Naive thymus-derived CD4-positive, alpha-beta T cell (primary cell): ENCODE results near the gene GAS7. TPM values are rescaled to one million over a fixed set of nuclear protein-coding genes. Genes with fewer than 3 reads are reported as not detected.
"Not testable (repeated sequence)": the region's sequence is repeated elsewhere in the genome, so short reads cannot be mapped to it uniquely, and the experiment has no call there.

ENCODE experiments used
- ATAC-seq: fragments of 150-1000 bp; cut with Tn5 transposase; 2 replicates; pipeline ENCODE4 v1.10.0; 2021; ENCODE audit warnings: mild to moderate bottlenecking, moderate library complexity
- CTCF ChIA-PET: fragments of 350-600 bp; sonication (Branson Sonifier 250); formaldehyde crosslinking; loops from one replicate; lab custom pipeline; 2021; ENCODE audit warnings: antibody characterized with exemption; lab: Charles Lee
- POLR2A ChIA-PET: fragments of 350-600 bp; sonication (Branson Sonifier 250); formaldehyde crosslinking; loops from one replicate; lab custom pipeline; 2021; ENCODE audit warnings: antibody characterized with exemption, inconsistent platforms; lab: Charles Lee
- DNase-seq, 9 donors: peaks; one replicate each; pipeline versions ENCODE4 v3.0.0 to v3.0.0-alpha.2; 2020 to 2022; ENCODE audit warnings: mixed read lengths in 1 of 9
- H3K27ac ChIP-seq: one replicate; pipeline ENCODE4 v1.7.0; 2013; ENCODE audit warnings: mild to moderate bottlenecking, low read depth, low read length, moderate library complexity
- H3K27me3 ChIP-seq, 2 donors: one replicate each; pipeline ENCODE4 v1.7.0; 2013; ENCODE audit warnings: low read length in 2 of 2, mild to moderate bottlenecking in 2 of 2, moderate library complexity in 2 of 2; ENCODE audit not compliant: control insufficient read depth in 2 of 2, insufficient read depth in 2 of 2
- H3K36me3 ChIP-seq, 3 experiments: 1 replicate in 2 of 3; 2 replicates in 1 of 3; pipeline ENCODE4 v1.7.0; 2013; ENCODE audit warnings: low read length in 3 of 3, mild to moderate bottlenecking in 3 of 3, moderate library complexity in 1 of 3; ENCODE audit not compliant: insufficient read depth in 3 of 3, control insufficient read depth in 2 of 3
- H3K4me1 ChIP-seq, 2 donors: one replicate each; pipeline ENCODE4 v1.7.0; 2013; ENCODE audit warnings: low read length in 2 of 2, mild to moderate bottlenecking in 2 of 2, moderate library complexity in 1 of 2; ENCODE audit not compliant: control insufficient read depth in 2 of 2, insufficient read depth in 2 of 2
- H3K4me3 ChIP-seq: 2 replicates; pipeline ENCODE4 v1.7.0; 2013; ENCODE audit warnings: mild to moderate bottlenecking, low read length
- H3K9me3 ChIP-seq, 3 experiments: 1 replicate in 2 of 3; 2 replicates in 1 of 3; pipeline ENCODE4 v1.7.0; 2013; ENCODE audit warnings: low read length in 3 of 3; ENCODE audit not compliant: control insufficient read depth in 2 of 3
- H3K27ac Mint-ChIP-seq, 9 donors: one replicate each; pipeline ENCODE4 v1.8.0; 2020 to 2022; ENCODE audit warnings: mixed read lengths in 9 of 9, mild to moderate bottlenecking in 8 of 9, moderate library complexity in 5 of 9, inconsistent platforms in 2 of 9
- H3K27me3 Mint-ChIP-seq, 5 donors: one replicate each; pipeline ENCODE4 v1.8.0; 2021 to 2022; ENCODE audit warnings: mixed read lengths in 5 of 5, mild to moderate bottlenecking in 1 of 5
- H3K36me3 Mint-ChIP-seq, 5 donors: one replicate each; pipeline ENCODE4 v1.8.0; 2020 to 2022; ENCODE audit warnings: mixed read lengths in 5 of 5, mild to moderate bottlenecking in 3 of 5, inconsistent platforms in 1 of 5
- H3K4me1 Mint-ChIP-seq, 7 donors: one replicate each; pipeline ENCODE4 v1.8.0; 2020 to 2022; ENCODE audit warnings: mixed read lengths in 7 of 7, mild to moderate bottlenecking in 3 of 7, inconsistent platforms in 1 of 7
- H3K4me3 Mint-ChIP-seq, 10 donors: one replicate each; pipeline ENCODE4 v1.8.0; 2020 to 2022; ENCODE audit warnings: mild to moderate bottlenecking in 10 of 10, mixed read lengths in 10 of 10, moderate library complexity in 6 of 10, inconsistent platforms in 2 of 10
- H3K9me3 Mint-ChIP-seq, 11 donors: one replicate each; pipeline ENCODE4 v1.8.0; 2020 to 2022; ENCODE audit warnings: mixed read lengths in 11 of 11, mild to moderate bottlenecking in 4 of 11, inconsistent platforms in 1 of 11, moderate library complexity in 1 of 11
- intact Hi-C, 2 donors: fragments of 100-400 bp; cut with micrococcal nuclease; formaldehyde crosslinking; loops; one replicate each; pipeline ENCODE4 v1.15.1; 2023
- polyA plus RNA-seq, 2 donors: library from polyadenylated mRNA; unstranded; fragments of 300-500 nt; fragmentation: Illumina TruSeq; gene quantifications; one replicate each; pipeline ENCODE4 v1.2.3, GENCODE V29; 2021
- total RNA-seq, 6 experiments: library from RNA in 5 of 6; stranded (reverse) in 5 of 6; gene quantifications; 1 replicate in 5 of 6; 2 replicates in 1 of 6; pipeline ENCODE4 v1.2.3 and lab custom pipeline; 2021 to 2026

GAS7 gene
- total and polyA plus RNA-seq, 7 experiments from 2014 or later, result 0.09 to 54.3 (median 3.3) TPM

DNA sequence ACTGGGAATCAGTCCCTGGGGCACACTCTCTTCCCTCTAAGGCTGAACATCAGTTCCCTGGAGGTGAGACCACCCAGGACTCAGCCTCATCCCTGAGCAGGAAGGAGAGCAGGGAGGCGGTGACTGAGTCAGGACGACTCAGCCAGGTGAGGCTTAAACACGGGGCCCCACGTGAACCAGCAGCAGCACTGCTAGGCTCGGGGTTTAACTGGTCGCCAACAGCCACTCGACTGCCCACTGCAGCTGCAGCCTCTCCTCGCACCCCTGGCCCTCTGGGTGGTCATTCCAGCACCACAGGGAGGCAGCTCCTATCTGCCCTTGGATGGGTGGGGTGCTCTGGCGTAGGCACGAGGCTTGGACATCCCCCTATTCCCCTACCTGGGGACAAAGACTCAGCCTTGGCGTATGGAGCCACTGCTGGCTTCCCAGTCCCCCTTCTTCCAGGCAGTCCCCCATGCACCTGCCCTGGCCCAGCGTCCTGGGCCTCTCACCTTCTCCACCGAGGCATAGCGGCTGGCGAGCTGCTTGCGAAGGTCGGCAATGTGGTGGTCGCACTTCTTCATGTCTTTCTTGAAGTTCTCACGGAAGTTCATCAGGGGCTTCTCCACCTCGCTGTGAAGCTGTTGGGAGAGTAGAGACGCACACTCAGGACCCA is 272.1 kb downstream of the GAS7 start:
- no peak overlapping the region for H3K27ac ChIP-seq
- intact Hi-C loops, result loop anchor here in 1 of 2 donors (10.0 kb wide), 1 partner anchor 429 kb away; no protein-coding TSS in a partner anchor
- Mint-ChIP-seq H3K9me3 (no peaks in the 10 kb centered on the region), H3K27me3 (no peaks in the 10 kb centered on the region), H3K36me3 (no peaks in the 10 kb centered on the region), H3K4me1 (peaks cover 0 to 5% (median 0%) of the 10 kb centered on the region in 7 donors), H3K4me3 (no peak overlapping the region), H3K27ac (no peak overlapping the region)
- no peak overlapping the region for H3K4me3 ChIP-seq
- no peaks in the 10 kb centered on the region for H3K4me1 ChIP-seq
- H3K27me3 ChIP-seq, result no peaks in the 10 kb centered on the region
- ATAC-seq, result no peak
- ChIA-PET CTCF (interaction anchor here (1.4 kb wide), 1 partner anchor 21 kb away, joined by 3 read pairs; the partner anchor contains the start of gene RCVRN), POLR2A (no interaction called here)
- H3K9me3 ChIP-seq, result no peaks in the 10 kb centered on the region
- H3K36me3 ChIP-seq, result no peaks in the 10 kb centered on the region
- no peak for DNase-seq

DNA sequence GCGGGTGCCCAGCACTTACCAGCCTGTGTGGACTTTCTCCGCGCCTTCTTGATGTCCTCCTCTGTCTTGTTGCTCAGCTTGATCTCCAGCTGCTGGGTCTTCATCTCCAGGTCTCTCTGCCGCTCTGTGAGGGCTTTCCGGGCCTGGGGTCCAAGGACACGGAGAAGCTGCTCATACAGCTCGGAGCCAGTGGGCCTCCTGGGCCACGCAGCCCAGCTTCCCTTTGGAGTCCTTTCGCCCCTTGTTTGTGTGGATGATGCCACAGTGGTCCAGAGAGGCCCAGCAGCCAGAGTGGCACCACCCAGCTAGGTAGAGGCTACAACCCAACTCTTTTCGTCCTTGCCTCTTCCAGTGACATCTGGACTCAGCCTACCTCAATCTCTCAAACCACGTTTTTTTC is 272.9 kb downstream of the GAS7 start:
- intact Hi-C loops, result loop anchor here in 1 of 2 donors (10.0 kb wide), 1 partner anchor 429 kb away; no protein-coding TSS in a partner anchor
- CTCF ChIA-PET, result interaction anchor here (1.0 to 1.4 kb wide), 2 partner anchors 20 to 32 kb away, joined by 3 read pairs; partner anchors contain the start of gene RCVRN
- Mint-ChIP-seq H3K4me3 (no peak overlapping the region), H3K4me1 (peaks cover 0 to 5% (median 0%) of the 10 kb centered on the region in 7 donors), H3K27me3 (no peaks in the 10 kb centered on the region), H3K9me3 (no peaks in the 10 kb centered on the region), H3K27ac (no peak overlapping the region), H3K36me3 (no peaks in the 10 kb centered on the region)
- no peaks in the 10 kb centered on the region for H3K4me1 ChIP-seq
- no peak overlapping the region for H3K4me3 ChIP-seq
- H3K27ac ChIP-seq, result no peak overlapping the region
- DNase-seq, result no peak
- POLR2A ChIA-PET, result no interaction called here
- peak; percentile 6 for ATAC-seq
- H3K36me3 ChIP-seq, result no peaks in the 10 kb centered on the region
- H3K27me3 ChIP-seq, result no peaks in the 10 kb centered on the region
- H3K9me3 ChIP-seq, result no peaks in the 10 kb centered on the region

DNA sequence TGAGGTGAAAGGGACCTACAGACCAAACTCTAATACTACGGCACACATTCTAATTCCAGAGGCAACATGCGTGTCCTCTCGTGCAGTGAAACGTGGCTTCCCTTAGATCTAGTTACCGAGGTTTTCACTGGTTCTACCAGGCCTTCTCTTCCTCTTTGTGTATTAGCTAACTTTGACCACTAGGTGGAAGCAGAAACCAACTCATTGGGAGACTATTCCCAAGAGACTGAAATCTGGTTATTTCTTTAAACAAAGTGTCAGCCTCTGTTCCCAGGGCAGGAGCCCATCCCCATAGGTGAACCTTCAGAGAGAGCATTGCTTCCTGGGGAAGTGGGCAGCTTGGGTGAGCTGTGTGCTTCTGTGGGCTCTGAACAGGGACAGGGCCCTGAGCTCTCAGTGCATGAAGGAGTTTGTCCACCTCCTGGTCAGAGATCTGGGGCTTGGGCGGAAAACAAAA is 273.6 kb downstream of the GAS7 start:
- H3K27ac ChIP-seq, result no peak overlapping the region
- peak overlapping the region in 1 of 10 donors; percentile 26 for H3K4me3 Mint-ChIP-seq
- H3K4me1 Mint-ChIP-seq, result peaks cover 0 to 5% (median 0%) of the 10 kb centered on the region in 7 donors
- no peaks in the 10 kb centered on the region for H3K9me3 Mint-ChIP-seq
- no peaks in the 10 kb centered on the region for H3K4me1 ChIP-seq
- no peaks in the 10 kb centered on the region for H3K9me3 ChIP-seq
- ChIA-PET POLR2A (no interaction called here), CTCF (interaction anchor here (0.8 to 1.6 kb wide), 4 partner anchors 15 to 690 kb away, joined by 3 to 4 read pairs (median 3); partner anchors contain the start of gene RCVRN)
- no peaks in the 10 kb centered on the region for H3K27me3 Mint-ChIP-seq
- peak; percentile 72 for ATAC-seq
- H3K36me3 Mint-ChIP-seq, result no peaks in the 10 kb centered on the region
- H3K4me3 ChIP-seq, result no peak overlapping the region
- H3K27me3 ChIP-seq, result no peaks in the 10 kb centered on the region
- intact Hi-C loops, result loop anchor here (1.0 to 10.0 kb wide), 2 partner anchors 35 to 430 kb away; no protein-coding TSS in a partner anchor
- peak overlapping the region in 1 of 9 donors; percentile 38 for H3K27ac Mint-ChIP-seq
- H3K36me3 ChIP-seq, result no peaks in the 10 kb centered on the region
- peak in 6 of 9 donors; percentile 7 to 56 (median 41) for DNase-seq

DNA sequence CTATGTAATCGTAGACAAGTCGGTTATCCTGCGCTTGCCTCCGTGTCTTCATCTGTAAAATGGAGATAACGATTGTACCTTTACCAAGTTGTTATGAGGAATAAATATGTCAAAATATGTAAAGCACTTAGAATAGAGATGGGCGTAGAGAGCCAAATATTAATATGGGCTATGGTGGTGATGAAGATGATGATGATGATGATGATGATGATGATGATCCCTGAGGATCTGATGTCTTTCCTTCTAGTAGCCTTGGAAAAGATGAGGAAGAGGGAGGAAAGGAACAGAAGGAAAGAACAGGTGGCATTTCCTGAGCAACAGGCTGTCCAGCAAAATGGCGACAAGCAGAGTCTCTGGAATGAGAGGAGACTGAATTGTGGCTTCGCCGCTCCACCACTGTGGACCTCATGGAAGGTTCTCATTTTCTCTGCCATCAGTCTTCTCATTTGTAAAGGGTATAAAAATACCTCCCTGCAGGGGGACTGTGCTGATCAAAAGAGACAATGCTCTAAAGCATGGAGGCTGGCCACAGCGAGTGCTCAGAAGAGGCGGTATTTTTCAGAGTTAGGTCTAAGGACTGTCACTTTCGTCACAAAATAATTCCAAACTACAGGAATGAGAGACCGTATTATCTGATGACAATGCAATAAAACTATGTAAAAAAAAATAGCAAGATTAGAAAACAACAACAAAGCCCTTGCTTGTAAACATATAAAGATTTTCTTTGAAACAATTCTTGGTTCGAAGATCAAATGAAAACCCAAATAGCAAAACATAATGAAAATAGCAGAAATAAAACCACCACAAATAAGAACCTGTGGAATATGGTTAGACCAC is 276.2 kb downstream of the GAS7 start:
- ChIA-PET POLR2A (no interaction called here), CTCF (no interaction called here)
- no peak overlapping the region for H3K27ac Mint-ChIP-seq
- no peak overlapping the region for H3K4me3 ChIP-seq
- no peaks in the 10 kb centered on the region for H3K36me3 ChIP-seq
- H3K9me3 Mint-ChIP-seq, result no peaks in the 10 kb centered on the region
- no peak overlapping the region for H3K4me3 Mint-ChIP-seq
- H3K27ac ChIP-seq, result no peak overlapping the region
- no peaks in the 10 kb centered on the region for H3K27me3 Mint-ChIP-seq
- no peaks in the 10 kb centered on the region for H3K4me1 ChIP-seq
- no peak for ATAC-seq
- no peaks in the 10 kb centered on the region for H3K36me3 Mint-ChIP-seq
- no peaks in the 10 kb centered on the region for H3K27me3 ChIP-seq
- no peaks in the 10 kb centered on the region for H3K9me3 ChIP-seq
- intact Hi-C loops, result loop anchor here in 1 of 2 donors (10.0 kb wide), 1 partner anchor 433 kb away; no protein-coding TSS in a partner anchor
- H3K4me1 Mint-ChIP-seq, result peaks cover 0 to 5% (median 0%) of the 10 kb centered on the region in 7 donors
- DNase-seq, result no peak

DNA sequence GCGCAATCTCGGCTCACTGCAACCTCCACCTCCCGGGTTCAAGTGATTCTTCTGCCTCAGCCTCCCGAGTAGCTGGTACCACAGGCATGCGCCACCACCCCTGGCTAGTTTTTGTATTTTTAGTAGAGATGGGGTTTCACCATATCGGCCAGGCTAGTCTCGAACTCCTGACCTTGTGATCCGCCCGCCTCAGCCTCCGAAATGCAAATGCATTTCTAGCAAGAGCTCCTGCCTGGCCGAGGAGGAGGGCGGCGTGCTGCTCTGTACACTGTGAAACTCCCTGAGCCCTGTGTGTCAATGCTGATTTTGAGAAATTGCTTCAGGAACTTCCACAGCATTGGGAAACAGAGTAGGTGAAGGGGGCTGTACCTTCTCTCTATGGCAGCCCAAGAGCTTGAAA is 277.2 kb downstream of the GAS7 start:
- DNase-seq, H3K27ac ChIP-seq, H3K9me3 ChIP-seq, H3K27me3 ChIP-seq, H3K4me3 ChIP-seq, H3K9me3 Mint-ChIP-seq, POLR2A ChIA-PET, CTCF ChIA-PET, H3K4me3 Mint-ChIP-seq, H3K36me3 ChIP-seq, H3K4me1 Mint-ChIP-seq, ATAC-seq, H3K27me3 Mint-ChIP-seq, H3K27ac Mint-ChIP-seq, H3K36me3 Mint-ChIP-seq, H3K4me1 ChIP-seq: not testable (repeated sequence)
- intact Hi-C loops, result loop anchor here in 1 of 2 donors (10.0 kb wide), 1 partner anchor 434 kb away; no protein-coding TSS in a partner anchor

DNA sequence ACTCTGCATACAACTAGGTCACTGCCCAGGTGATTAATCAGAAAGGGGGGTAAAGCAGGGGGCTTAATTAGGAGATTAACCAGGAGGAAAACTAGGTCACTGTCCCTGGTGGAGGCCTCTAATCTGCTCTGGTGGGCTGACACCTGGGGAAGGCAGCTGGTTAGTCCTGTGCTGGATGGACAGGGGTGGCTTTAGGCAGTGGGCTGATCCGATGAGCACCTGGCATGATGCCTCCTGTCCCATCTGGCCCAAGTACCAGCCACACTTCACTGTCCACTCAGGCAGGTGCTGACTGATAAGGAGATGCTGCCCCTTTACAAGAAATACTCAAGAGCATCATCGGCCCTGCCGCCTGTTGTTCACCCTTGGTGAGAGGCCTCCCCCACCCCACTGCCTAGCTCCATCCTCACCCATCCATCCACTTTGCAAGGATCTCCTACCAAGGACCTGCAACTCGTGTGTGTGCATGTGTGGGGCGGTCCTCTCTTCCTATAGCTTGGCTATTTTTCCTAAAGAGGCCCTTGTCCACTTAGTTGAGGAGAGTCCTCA is 279.5 kb downstream of the GAS7 start:
- Histone ChIP-seq H3K4me1 (no peaks in the 10 kb centered on the region), H3K27me3 (no peaks in the 10 kb centered on the region), H3K4me3 (no peak overlapping the region), H3K27ac (no peak overlapping the region), H3K36me3 (no peaks in the 10 kb centered on the region), H3K9me3 (no peaks in the 10 kb centered on the region)
- intact Hi-C loops, result no loop called here
- ATAC-seq (no peak), DNase-seq (no peak)
- no peaks in the 10 kb centered on the region for H3K36me3 Mint-ChIP-seq
- ChIA-PET POLR2A (no interaction called here), CTCF (no interaction called here)
- no peak overlapping the region for H3K27ac Mint-ChIP-seq
- no peak overlapping the region for H3K4me3 Mint-ChIP-seq
- H3K27me3 Mint-ChIP-seq, result no peaks in the 10 kb centered on the region
- no peaks in the 10 kb centered on the region for H3K9me3 Mint-ChIP-seq
- no peaks in the 10 kb centered on the region for H3K4me1 Mint-ChIP-seq
